NCI-H1436 (cell line): ENCODE results near the gene CDC16.
A peak's percentile ranks its signal among the peaks of the same experiment; 100 is the strongest.
"Not testable (repeated sequence)": the region's sequence is repeated elsewhere in the genome, so short reads cannot be mapped to it uniquely, and the experiment has no call there.

ENCODE experiments used
- DNase-seq: peaks from one replicate; lab custom pipeline; 2025; lab: John Stamatoyannopoulos, UW

The CDC16 gene

DNA sequence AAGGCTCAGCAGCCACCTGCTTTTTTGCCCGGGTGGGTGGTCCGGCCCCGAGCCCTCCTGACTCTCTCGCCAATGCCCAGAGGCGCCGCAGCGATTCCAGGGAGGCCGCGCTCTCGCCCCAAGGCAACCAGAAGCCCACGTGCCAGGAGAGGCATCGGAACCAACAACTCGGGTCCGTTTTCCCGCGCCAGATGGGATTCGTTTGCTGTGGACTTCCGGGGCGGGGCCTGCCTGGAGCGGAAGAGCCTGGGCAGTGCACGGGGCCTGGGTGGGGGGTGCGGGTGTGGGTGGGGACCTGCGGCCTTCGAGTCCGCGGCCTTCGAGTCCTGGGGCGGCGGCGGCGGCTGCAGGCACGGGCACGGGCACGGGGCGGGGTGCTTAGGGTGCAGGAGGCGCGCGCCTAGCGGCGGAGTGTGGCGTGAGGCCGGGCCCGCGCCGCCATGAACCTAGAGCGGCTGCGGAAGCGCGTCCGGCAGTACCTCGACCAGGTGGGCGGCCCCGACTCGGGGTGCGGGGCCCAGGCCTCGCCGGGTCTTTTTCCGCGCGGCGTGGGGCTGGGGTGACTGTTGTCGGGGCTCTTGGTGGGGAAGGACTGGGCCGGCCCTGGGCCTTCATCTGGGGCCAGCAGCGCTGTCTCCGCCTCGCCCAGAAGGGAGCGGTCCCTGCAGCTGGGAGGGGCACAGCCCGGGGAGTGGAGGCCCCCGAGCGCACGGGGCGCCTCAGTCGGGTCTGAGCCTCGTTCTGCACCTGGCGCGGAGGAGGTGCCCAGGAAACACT, at the start of gene CDC16:
Gene CDC16, plus strand, starts transcription at position 253 of the 777 bp plus-strand sequence. Its CDS starts 188 bp downstream, at position 441.
- peak; percentile 89 for DNase-seq

GRCh38 chr13:114185182-114185971, 49.3 kb upstream of the CDC16 start:
- no peak for DNase-seq

GRCh38 chr13:114194853-114195252, 39.8 kb upstream of the CDC16 start:
- no peak for DNase-seq

DNA sequence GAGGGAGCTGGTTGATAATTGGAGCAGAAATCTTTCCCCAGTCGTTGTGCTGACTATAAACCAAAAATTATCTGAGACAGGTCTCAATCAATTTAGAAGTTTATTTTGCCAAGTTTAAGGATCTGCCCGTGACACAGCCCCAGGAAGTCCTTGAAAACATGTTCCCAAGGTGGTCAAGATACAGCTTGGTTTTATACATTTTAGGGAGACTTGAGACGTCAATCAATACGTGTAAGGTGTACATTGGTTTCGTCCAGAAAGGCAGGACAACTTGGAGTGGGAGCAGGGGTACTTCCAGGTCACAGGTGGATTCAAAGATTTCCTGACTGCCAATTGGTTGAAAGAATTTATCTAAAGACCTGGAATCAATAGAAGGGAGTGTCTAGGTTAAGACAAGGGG, 38.1 kb upstream of the CDC16 start:
- no peak for DNase-seq

DNA sequence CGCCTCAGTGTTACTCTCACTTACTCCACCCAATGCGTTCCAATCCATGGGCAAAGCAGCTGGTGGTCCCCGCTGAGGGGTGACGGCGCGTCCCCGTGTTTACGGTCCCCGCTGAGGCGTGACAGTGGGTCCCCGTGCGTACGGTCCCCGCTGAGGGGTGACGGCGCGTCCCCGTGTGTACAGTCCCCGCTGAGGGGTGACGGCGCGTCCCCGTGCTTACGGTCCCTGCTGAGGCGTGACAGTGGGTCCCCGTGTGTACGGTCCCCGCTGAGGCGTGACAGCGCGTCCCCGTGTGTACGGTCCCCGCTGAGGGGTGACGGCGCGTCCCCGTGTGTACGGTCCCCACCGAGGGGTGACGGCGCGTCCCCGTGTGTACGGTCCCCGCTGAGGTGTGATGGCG, 36.1 kb upstream of the CDC16 start:
- no peak for DNase-seq

GRCh38 chr13:114199526-114199925, 35.2 kb upstream of the CDC16 start:
- not testable (repeated sequence) for DNase-seq

DNA sequence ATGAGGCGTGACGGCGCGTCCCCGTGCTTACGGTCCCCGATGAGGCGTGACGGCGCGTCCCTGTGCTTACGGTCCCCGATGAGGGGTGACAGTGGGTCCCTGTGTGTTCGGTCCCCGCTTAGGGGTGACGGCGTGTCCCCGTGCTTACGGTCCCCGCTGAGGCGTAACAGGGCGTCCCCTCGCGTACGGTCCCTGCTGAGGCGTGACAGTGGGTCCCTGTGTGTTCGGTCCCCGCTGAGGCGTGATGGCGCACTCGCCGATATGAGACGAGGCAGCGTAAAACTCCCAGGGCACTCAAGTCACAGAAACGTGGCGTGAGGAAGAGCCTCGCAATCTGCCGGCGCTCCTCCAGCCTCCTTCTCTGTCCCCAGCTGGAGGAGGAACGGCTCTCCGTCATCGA, 34.7 kb upstream of the CDC16 start:
- DNase-seq = no peak

- DNase-seq = no peak
Observed at GRCh38 chr13:114200399-114200911, 34.2 kb upstream of the CDC16 start.

- no peak for DNase-seq
Observed at GRCh38 chr13:114202581-114202980, 32.1 kb upstream of the CDC16 start.

DNA sequence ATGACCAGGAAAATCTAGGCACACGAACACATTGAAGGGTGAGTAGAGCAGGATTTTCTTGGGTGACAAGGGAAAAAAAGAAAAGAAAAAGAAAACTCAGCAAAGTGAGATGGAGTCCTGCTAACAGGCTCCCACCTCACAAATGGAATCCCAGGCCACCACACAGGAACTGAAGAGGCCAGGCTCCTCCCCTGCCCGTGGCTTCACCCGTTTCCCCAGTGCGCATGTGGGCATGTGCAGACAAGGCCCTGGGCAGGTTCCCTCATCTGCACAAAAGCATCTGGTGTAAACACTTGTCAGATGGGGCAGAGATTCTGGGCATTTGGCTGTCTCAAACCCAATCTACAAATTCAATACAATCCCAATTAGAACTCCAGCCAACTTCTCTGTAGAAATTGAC, 31.2 kb upstream of the CDC16 start:
- DNase-seq = no peak

GRCh38 chr13:114204894-114205293, 29.8 kb upstream of the CDC16 start:
- no peak for DNase-seq

GRCh38 chr13:114208134-114208533, 26.6 kb upstream of the CDC16 start:
- no peak for DNase-seq

GRCh38 chr13:114211446-114212157, 23.1 kb upstream of the CDC16 start:
- no peak for DNase-seq

- no peak for DNase-seq
Observed at GRCh38 chr13:114212158-114212495, 22.6 kb upstream of the CDC16 start.

DNA sequence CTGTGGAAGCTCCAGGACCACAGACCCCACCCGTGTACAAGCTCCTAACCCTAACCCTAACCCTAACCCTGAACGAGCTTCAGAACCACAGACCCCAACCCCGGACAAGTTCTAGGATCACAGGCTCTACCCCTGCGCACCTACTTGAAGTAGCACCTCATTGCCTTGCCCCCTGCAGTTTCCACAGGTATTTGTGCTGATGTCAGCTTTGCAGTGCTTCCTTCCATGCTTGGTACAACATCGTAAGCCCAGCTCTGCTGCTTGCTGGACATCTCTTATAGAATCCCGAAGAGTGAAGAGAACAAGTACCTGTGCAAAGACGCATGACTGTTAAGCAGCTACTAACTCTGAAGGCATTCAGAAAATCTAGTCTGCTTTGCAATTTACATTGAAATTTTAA, 20.7 kb upstream of the CDC16 start:
- no peak for DNase-seq

DNA sequence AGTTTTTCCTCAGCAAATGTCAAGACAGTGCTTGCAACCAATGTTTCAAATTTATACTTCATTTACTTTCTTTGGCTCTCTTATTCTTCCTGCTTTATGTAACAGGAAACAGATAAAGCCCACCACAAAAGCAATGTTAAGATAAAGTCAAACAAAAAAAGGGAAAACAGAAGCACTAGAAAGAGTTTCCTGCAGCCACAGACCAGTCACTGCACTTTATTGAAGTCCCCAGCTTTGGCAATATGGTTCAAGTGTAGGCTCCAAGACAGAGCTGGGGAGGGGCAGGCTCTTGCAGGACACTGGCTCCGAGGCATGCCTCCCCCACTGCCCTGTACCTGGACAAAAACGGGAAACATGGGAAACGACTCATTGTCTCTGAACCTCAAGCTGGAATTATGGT, 15.3 kb upstream of the CDC16 start:
- no peak for DNase-seq

DNA sequence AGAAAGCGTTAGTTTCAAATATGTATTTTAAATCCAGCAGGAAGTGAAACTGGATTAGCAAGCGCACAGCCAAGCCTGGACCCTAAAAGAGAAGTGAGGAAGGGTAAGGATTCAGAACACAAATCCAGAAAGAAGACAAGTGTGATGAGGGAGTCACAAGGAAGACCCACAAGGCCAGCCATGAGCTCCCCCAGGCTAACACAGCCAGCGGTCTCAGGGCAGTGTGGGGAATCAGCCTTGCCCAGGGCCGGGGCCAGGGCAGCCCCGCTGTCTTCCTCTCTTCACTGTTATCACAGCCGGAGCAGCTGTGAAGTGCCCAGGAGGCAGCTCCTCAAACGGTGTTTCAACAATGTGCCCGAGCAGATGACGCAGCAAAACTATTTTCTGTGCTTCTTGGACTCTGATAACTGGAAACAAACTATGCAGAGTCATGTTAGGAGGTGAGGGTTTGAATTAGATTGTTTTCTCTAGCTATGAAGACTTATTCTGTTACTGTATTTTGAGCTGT, 12.2 kb upstream of the CDC16 start:
- DNase-seq = no peak

DNA sequence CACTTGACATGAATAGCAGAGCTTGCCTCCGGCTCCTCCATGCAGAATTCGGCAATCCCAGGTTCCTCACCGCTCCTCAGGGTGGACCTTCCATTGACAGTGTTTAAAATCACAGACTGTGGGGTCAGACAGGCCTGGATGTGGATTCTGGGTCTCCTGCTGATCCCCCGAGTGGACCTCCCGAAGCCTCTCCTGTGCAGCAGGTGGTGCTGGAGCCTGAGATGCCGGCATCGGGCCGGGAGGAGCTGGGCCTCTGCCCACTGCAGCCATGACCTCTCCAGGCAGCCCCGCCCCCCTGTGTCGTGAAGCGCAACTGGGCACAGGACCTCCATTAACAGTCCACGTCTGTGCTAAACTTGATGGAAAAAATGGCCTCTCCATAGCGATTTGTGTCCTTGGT, 10.5 kb upstream of the CDC16 start:
- DNase-seq = no peak

GRCh38 chr13:114225610-114226009, 9.1 kb upstream of the CDC16 start:
- no peak for DNase-seq

DNA sequence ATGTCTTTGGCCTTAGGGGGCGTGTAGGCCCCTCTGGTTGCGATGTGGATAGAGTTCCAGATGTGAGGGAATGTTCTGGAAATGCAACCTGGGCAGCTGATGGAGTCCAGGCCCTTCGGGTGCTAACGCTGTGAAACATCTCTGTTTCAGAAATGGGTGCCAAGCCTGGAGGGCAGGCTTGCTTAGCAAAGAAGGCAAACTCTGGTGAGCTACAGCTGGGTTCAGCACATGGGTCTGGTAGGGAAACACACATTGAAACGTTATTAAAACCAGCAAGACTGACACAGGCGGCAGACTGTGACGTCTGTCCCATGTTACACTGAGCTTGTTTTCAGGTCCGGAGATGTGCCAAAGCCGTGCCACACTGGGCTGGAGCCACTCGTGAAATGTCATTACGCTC, 8.6 kb upstream of the CDC16 start:
- no peak for DNase-seq

GRCh38 chr13:114226699-114227323, 7.9 kb upstream of the CDC16 start:
- DNase-seq = peak; percentile 56

DNA sequence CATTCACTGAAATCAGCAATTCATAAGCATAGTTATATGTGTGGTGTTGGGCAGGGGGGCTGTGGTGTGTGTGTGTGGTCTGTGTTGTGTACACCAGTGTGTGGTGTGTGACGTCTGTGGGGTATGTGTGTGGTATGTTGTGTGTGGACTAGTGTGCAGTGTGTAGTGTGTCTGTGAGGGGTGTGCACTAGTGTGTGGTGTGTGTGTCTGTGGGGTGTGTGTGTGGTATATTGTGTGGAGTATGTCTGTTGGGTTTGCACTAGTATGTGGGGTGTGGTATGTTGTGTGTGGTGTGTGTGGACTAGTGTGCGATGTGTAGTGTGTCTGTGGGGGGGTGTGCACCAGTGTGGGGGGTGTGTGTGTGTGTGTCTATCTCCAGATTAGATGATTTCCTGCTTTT, 7.2 kb upstream of the CDC16 start:
- DNase-seq = no peak
